Neural cell (in vitro differentiated cells): ENCODE results near the gene FAM25G.

Experiments used
- EP300 ChIP-seq: fragments of 450-650 bp; conservative IDR thresholded peaks from 2 replicates; pipeline ENCODE4 v1.6.1; 2014; ENCODE audit warnings: antibody characterized with exemption, mild to moderate bottlenecking, moderate library complexity; ENCODE audit not compliant: poor library complexity, severe bottlenecking
- EZH2 ChIP-seq: fragments of 200-600, 300-800 bp; shearing (Covaris generic), sonication (generic); IDR thresholded peaks from 2 replicates; pipeline ENCODE4 v1.6.1; 2014; ENCODE audit warnings: antibody characterized with exemption, low read length, borderline replicate concordance, mild to moderate bottlenecking; ENCODE audit not compliant: insufficient read depth, poor library complexity, severe bottlenecking
- MXI1 ChIP-seq: fragments of 450-650 bp; conservative IDR thresholded peaks from 2 replicates; pipeline ENCODE4 v1.6.1; 2014; ENCODE audit warnings: antibody characterized with exemption, mild to moderate bottlenecking; ENCODE audit not compliant: poor library complexity, severe bottlenecking
- POLR2AphosphoS5 ChIP-seq: IDR thresholded peaks from 2 replicates; pipeline ENCODE4 v1.6.1; 2012
- RAD21 ChIP-seq: fragments of 450-650 bp; conservative IDR thresholded peaks from 2 replicates; pipeline ENCODE4 v1.6.1; 2014; ENCODE audit warnings: antibody characterized with exemption, mild to moderate bottlenecking, moderate library complexity
- REST ChIP-seq: IDR thresholded peaks from 2 replicates; pipeline ENCODE4 v1.6.1; 2012; ENCODE audit warnings: borderline replicate concordance
- SMC3 ChIP-seq: fragments of 450-650 bp; conservative IDR thresholded peaks from 2 replicates; pipeline ENCODE4 v1.6.1; 2014; ENCODE audit warnings: antibody characterized with exemption, mild to moderate bottlenecking, moderate library complexity; ENCODE audit not compliant: poor library complexity
- TF ChIP-seq, protein P1 (sequence below): fragments of 450-650 bp; IDR thresholded peaks from 2 replicates; pipeline ENCODE4 v1.5.1; 2014; ENCODE audit warnings: antibody characterized with exemption, mild to moderate bottlenecking, moderate library complexity; ENCODE audit not compliant: poor library complexity, severe bottlenecking

DNA sequence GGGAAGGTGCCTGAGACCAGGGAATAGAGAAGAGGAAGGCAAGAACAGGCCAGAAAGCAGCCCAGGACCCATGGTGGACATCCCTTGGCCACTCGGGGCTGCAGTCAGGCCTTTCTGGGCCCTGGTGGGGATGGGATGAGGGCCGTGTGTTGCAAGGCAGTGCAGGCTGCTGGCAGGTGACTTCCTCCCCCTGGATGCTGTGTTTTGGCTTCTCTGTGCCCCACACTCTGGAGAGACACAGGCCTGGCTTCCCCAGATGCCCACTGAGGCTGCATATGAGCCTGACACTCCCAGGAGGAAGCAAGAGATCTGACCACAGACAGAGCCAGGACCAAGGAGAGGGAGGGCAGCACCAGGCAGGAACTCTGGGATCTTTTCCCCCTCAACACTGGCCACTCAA is 47.5 kb downstream of the FAM25G start:
- TF ChIP-seq EP300 (no peak), POLR2AphosphoS5 (no peak), EZH2 (no peak), REST (no peak), SMC3 (no peak), MXI1 (no peak), RAD21 (no peak)
- TF ChIP-seq, protein P1, sequence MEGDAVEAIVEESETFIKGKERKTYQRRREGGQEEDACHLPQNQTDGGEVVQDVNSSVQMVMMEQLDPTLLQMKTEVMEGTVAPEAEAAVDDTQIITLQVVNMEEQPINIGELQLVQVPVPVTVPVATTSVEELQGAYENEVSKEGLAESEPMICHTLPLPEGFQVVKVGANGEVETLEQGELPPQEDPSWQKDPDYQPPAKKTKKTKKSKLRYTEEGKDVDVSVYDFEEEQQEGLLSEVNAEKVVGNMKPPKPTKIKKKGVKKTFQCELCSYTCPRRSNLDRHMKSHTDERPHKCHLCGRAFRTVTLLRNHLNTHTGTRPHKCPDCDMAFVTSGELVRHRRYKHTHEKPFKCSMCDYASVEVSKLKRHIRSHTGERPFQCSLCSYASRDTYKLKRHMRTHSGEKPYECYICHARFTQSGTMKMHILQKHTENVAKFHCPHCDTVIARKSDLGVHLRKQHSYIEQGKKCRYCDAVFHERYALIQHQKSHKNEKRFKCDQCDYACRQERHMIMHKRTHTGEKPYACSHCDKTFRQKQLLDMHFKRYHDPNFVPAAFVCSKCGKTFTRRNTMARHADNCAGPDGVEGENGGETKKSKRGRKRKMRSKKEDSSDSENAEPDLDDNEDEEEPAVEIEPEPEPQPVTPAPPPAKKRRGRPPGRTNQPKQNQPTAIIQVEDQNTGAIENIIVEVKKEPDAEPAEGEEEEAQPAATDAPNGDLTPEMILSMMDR = no peak
